ENCODE results near the gene SPP2.

Gene SPP2

DNA sequence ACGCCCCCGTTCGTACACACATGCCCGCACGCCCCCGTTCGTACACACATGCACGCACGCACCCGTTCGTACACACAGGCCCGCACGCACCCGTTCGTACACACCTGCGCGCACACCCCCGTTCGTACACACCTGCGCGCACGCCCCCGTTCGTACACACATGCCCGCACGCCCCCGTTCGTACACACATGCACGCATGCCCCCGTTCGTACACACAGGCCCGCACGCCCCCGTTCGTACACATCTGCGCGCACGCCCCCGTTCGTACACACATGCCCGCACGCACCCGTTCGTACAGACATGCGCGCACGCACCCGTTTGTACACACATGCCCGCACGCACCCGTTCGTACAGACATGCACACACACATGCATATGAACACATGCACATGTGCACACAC lies 45.7 kb downstream of the SPP2 start:
- DNase-seq: no peak

DNA sequence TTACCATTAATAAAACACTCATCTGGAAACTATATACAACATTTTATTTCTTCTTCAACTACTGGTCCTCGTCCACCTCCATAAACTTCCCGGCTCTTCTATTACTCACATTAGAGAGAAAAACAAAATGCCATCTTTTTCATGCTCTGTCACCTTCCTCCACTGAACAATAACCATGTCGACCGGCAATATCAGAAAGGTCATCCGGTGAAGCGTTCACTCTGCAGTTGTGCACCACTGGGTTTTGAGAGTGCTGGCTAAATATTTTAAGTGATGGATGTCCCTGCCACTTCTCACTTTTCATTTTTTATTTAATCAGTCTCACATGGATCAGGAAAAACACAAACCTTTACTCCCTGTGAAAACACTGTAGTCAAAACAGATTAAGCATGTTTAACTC lies 48.2 kb downstream of the SPP2 start:
- DNase-seq: no peak

DNA sequence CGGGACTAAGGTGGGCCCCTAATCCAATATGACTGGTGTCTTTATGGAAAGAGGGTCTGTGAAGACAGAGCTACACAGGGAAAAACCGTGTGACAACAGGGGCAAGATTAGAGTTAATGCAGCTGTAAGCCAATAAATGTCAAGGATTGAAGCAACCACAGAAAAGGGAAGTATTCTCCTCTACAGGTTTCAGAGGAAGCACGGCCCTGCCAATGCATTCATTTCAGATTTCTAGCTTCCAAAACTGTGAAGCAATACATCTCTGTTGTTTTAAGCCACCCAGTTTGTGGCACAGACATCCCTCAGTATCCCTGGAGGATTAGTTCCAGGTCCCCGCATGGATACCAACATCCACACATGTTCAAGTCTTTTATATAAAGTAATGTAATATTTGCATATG lies 48.8 kb downstream of the SPP2 start:
- DNase-seq: no peak

DNA sequence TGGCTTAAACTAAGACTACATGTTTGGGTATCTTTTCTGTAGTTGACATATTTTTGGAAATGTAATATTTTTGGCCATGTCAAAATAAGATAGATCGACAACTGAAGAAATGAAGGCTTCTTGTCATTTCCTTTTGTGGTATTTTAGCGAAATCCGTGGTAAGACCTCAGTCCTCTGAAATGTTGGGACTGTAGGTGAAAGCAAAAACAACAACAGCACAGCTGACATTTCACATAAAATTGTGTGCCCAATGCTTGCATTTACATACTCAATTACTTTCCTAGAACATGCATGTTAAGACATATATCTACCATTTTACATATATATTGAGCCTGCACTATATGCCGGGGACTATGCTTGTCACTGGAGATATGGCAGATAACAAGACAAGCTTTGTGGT lies 50.2 kb downstream of the SPP2 start:
- no peak for DNase-seq

DNA sequence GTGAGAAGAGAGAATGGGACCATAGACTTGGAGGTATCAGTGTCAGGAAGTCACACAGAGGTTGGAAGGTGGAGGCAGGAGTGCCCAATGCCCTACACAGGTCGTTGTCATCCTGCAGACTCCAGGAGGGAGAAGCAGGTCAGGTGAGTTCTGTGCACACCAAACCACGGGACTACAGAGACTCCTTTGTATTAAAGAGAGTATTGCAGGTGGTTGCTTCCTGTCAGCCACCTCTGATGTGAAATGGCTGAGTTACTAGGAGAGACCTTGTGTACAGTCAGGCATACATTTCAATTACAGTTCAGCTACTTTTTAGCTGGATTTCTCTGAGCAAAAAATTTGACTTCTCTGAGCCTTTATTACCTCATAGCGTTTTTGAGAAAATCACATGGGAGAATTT lies 51.6 kb downstream of the SPP2 start:
- no peak for DNase-seq

DNA sequence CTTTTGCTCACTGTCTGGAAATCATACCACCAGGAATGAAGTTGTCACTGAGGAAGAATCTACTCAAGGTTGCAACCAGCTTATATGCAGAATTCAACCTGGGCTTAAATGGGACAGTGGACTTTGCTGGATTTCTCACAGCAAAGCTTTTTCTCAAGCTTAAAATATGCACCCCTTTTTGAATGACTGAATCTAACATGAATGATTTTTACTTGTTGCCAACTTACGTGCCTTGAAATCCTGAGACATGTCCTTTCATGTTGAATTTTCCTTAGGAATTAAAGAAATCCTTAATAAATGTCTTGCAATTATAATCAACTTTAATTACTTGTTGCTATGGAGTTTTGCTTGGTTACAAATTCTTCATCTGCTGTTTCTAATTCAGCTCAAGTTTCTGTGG lies 57.4 kb downstream of the SPP2 start:
- DNase-seq: no peak

DNA sequence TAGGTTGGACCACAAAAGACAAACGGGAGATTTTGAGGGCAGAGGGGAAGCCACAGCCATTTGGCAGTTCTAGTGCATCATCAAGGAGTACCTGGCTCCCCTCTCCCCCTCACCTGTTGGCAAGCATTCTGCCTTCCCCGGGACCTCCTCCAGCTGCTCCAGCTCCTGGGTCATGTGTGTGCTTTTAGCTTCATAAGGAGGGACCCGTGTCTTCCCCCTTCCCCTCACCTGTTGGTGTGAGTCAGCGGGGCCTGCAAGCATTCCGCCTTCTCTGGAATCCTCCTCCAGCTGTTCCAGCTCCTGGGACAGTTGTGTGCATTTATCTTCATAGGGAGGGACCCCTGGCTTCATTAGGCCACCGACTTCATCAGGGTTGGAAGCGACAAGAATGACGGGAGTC lies 58.8 kb downstream of the SPP2 start:
- DNase-seq: no peak

DNA sequence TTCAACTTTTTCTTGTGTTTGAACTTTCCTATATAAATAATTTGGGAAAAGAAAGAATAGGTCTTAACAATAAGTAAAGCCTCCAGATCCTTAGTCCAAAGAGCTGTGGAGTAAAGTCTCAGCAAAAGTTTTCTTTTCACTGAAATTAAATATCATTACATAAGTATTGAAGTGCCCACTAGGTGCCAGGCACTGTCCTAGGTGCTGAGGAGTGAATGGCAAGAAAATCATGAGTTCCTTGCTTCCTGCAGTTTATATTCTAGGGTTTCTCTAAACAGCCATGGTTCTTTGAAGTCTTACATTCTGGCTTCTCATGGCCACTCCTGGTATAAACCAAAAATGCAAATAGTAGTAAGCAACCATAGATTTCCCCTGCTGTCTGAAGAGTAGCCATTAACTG lies 59.7 kb downstream of the SPP2 start:
- no peak for DNase-seq

DNA sequence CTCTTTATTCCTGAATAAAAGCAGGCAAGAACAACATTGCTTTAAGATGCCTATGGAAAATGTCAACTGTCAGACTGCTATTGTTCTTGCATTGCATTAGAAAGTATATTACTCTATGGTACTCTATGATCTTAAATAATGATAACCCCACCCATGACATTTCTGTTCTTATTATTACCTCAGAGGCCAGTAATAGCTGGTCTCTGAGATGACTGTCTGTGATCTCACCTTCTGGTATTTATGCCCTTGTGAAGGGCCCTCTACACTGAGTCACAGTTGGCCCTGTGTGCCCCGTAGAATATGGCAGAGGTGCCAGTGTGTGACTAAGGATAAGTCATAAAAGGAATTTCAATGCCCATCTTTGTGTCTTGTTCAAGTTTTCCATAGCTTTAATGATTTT lies 61.0 kb downstream of the SPP2 start:
- no peak for DNase-seq

DNA sequence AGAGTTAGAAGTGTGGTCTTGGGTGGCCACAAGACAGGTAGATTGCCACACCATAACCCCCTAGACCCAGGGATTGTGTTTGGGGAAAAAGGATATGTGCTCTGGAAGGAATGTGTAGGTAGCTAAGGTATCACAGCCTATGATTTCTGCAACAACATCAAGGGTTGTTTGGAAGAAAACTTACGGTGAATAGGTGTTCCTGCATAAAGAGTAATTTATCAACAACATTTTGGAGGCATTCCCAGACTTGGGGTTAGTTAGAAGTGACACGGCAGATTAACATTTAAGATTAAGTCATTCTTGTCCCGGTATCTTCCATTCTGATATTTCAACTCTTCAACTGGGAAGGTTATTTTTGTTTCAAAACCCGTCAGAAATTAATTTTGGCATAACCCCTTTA lies 65.5 kb downstream of the SPP2 start:
- DNase-seq: no peak

DNA sequence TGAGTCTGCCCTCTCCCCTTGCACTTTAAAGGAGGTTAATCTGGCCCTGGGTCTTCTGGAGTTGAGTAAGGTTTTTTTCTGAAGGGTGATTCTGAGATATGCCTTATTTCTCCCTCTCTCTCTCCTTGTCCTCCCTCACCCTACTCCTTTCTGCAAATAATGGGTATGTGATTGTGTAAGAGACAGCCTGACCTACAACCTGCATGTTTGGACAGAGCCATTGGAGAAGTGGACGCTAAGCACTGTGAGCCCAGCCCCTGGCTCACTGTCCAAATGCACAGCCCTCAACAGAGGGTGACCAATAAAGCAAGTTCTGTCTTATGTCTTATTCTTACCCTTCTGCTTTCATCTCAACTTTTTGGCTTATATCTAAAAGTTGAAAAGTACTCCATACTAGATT lies 71.5 kb downstream of the SPP2 start:
- DNase-seq: no peak

DNA sequence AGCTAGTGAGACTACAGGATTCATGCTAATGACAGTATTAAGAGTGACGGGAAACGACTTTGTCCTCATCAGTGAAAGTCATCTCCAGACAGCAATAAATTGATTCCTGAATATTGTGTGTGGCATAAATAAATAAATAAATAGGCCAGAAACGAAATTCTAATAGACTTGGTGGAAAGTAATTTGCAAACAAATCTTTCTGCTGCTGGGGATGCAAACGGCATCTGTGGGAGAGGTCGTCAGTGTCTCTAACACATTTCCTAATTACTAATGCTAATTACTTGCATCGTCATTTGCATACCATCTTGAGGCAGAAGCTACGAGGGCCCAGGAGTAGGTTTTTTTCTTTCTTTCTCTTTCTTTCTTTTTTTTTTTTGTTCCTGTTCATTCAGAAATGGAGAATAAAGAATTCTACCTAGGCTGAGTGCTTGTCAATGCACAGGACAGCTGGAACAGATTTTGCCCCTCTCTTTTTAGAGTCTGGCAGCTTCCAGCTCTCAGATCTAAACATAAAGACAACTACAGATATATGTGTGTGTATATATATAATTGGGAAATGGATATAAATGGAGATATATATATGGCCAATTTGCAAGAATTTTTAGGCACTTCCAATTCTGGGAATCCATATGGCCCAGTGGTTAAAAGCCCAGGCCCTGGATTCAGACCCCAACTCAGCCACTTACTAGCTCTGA lies 75.1 kb downstream of the SPP2 start:
- DNase-seq: no peak

DNA sequence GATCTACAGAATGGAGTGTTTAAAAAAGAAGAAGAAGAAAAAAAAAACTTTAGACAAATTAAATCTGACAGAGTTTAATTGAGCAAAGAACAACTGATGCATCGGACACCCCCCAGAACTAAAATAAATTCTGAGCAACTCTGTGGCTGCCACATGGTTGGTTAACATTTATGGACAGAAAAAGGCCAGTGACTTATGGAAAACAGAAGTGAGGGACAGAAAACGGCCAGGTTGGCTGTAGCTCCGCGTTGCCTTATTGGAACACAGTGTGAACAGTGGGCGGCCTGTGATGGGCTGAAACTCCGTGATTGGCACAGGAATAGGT lies 75.6 kb downstream of the SPP2 start:
- no peak for DNase-seq
